OCI-LY1 (cell line): ENCODE measurements around the gene XYLB.

Experiments
- H2AFZ ChIP-seq: fragments of 200-600 bp; sonication (generic), shearing (Covaris generic); 2 replicates; pipeline ENCODE4 v1.6.0; 2014; ENCODE audit warnings: antibody characterized with exemption, mild to moderate bottlenecking, low read length
- H3F3A ChIP-seq: fragments of 200-600 bp; sonication (generic), shearing (Covaris generic); 2 replicates; pipeline ENCODE4 v1.6.0; 2014; ENCODE audit warnings: mild to moderate bottlenecking, antibody characterized with exemption, low read length, moderate library complexity; ENCODE audit not compliant: insufficient read depth
- H3K27ac ChIP-seq: fragments of 200-600 bp; sonication (generic); 2 replicates; pipeline ENCODE4 v1.5.1; 2014; ENCODE audit warnings: low read length, mixed run types, mild to moderate bottlenecking, low read depth; ENCODE audit not compliant: poor library complexity, severe bottlenecking
- H3K27me3 ChIP-seq: fragments of 200-600 bp; sonication (generic); 2 replicates; pipeline ENCODE4 v1.6.0; 2014; ENCODE audit warnings: antibody characterized with exemption, mild to moderate bottlenecking, low read length, moderate library complexity; ENCODE audit not compliant: insufficient read depth
- H3K36me3 ChIP-seq: fragments of 200-600 bp; sonication (generic); 2 replicates; pipeline ENCODE4 v1.6.1; 2014; ENCODE audit warnings: mild to moderate bottlenecking, antibody characterized with exemption, low read length, moderate library complexity, mixed read lengths; ENCODE audit not compliant: insufficient read depth
- H3K4me1 ChIP-seq: fragments of 200-600 bp; sonication (generic); 2 replicates; pipeline ENCODE4 v1.5.1; 2014; ENCODE audit warnings: mild to moderate bottlenecking, low read length, moderate library complexity; ENCODE audit not compliant: insufficient read depth, severe bottlenecking
- H3K4me2 ChIP-seq: fragments of 200-600 bp; sonication (generic), shearing (Covaris generic); 2 replicates; pipeline ENCODE4 v1.6.1; 2014; ENCODE audit warnings: low read length
- H3K4me3 ChIP-seq: fragments of 200-600 bp; sonication (generic); 2 replicates; pipeline ENCODE4 v1.5.1; 2014; ENCODE audit warnings: low read length, low read depth, mild to moderate bottlenecking, mixed read lengths; ENCODE audit not compliant: poor library complexity, severe bottlenecking
- H3K79me2 ChIP-seq: fragments of 200-600 bp; shearing (Covaris generic); 2 replicates; pipeline ENCODE4 v1.6.1; 2016; ENCODE audit warnings: mixed run types, low read length, mixed read lengths; ENCODE audit not compliant: insufficient read depth
- H3K9ac ChIP-seq: fragments of 200-600 bp; sonication (generic), shearing (Covaris generic); 2 replicates; pipeline ENCODE4 v1.6.1; 2014; ENCODE audit warnings: mild to moderate bottlenecking, low read length, mixed read lengths
- H3K9me2 ChIP-seq: fragments of 200-600 bp; sonication (generic), shearing (Covaris generic); 2 replicates; pipeline ENCODE4 v1.6.1; 2014; ENCODE audit warnings: low read depth, mild to moderate bottlenecking, low read length, mixed read lengths
- H3K9me3 ChIP-seq: fragments of 200-600 bp; shearing (Covaris generic); 2 replicates; pipeline ENCODE4 v1.6.1; 2014; ENCODE audit warnings: low read length, mixed read lengths
- H4K20me1 ChIP-seq: fragments of 200-600 bp; sonication (generic), shearing (Covaris generic); 2 replicates; pipeline ENCODE4 v1.6.0; 2016; ENCODE audit warnings: mild to moderate bottlenecking, low read length; ENCODE audit not compliant: insufficient read depth
- EZH2 ChIP-seq: fragments of 200-600 bp; sonication (generic), shearing (Covaris generic); IDR thresholded peaks from 2 replicates; pipeline ENCODE4 v1.8.0; 2017; ENCODE audit warnings: borderline replicate concordance, mixed run types, mild to moderate bottlenecking, antibody characterized with exemption, low read length, moderate library complexity, mixed read lengths
- TF ChIP-seq, protein P1 (sequence below): fragments of 200-600 bp; sonication (generic), shearing (Covaris generic); IDR thresholded peaks from 2 replicates; pipeline ENCODE4 v1.5.1; 2017; ENCODE audit warnings: mild to moderate bottlenecking, antibody characterized with exemption, low read length, moderate library complexity, mixed read lengths

The XYLB gene

DNA sequence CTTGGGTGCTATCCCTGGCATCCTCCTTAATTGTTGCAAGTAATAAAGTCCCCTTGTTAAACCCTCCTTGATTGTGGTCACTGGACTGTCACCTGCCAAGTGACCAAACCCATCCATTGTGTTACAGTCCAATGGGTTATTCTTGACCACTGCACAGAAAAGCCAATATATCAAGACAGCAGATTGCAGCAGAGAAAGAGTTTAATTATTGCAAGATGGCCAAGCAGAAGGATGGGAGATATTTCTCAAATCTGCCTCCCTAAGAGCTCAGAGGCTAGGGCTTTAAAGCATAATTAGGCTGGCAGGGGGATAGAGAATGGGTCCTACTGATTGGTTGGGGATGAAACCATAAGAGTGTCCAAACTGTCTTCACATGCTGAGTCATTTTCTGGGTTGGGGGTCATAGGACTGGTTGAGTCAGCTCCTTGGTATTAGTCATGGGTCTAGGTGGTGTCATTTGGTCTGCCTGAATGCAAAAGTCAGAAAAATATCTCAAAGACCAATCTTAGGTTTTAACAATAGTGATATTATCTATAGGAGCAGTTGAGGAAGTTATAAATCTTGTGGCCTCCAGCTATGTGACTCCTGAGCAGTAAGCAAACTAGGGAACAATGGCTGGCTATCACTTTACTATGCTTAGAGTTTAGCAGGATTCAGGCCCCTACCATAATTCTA is 19.1 kb upstream of the XYLB start:
- Histone ChIP-seq H3K79me2 (no peaks in the 10 kb centered on the region), H2AFZ (no peak overlapping the region), H3K27ac (no peak overlapping the region), H3K36me3 (no peaks in the 10 kb centered on the region), H4K20me1 (no peaks in the 10 kb centered on the region), H3K4me1 (no peaks in the 10 kb centered on the region), H3K4me2 (no peak overlapping the region), H3K9me2 (no peaks in the 10 kb centered on the region), H3K9me3 (no peaks in the 10 kb centered on the region), H3K4me3 (no peak overlapping the region), H3F3A (no peaks in the 10 kb centered on the region), H3K9ac (no peak overlapping the region), H3K27me3 (no peaks in the 10 kb centered on the region; the same call in 1 of the 2 replicates)
- TF ChIP-seq, protein P1, sequence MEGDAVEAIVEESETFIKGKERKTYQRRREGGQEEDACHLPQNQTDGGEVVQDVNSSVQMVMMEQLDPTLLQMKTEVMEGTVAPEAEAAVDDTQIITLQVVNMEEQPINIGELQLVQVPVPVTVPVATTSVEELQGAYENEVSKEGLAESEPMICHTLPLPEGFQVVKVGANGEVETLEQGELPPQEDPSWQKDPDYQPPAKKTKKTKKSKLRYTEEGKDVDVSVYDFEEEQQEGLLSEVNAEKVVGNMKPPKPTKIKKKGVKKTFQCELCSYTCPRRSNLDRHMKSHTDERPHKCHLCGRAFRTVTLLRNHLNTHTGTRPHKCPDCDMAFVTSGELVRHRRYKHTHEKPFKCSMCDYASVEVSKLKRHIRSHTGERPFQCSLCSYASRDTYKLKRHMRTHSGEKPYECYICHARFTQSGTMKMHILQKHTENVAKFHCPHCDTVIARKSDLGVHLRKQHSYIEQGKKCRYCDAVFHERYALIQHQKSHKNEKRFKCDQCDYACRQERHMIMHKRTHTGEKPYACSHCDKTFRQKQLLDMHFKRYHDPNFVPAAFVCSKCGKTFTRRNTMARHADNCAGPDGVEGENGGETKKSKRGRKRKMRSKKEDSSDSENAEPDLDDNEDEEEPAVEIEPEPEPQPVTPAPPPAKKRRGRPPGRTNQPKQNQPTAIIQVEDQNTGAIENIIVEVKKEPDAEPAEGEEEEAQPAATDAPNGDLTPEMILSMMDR = no peak
- no peak for TF ChIP-seq EZH2

DNA sequence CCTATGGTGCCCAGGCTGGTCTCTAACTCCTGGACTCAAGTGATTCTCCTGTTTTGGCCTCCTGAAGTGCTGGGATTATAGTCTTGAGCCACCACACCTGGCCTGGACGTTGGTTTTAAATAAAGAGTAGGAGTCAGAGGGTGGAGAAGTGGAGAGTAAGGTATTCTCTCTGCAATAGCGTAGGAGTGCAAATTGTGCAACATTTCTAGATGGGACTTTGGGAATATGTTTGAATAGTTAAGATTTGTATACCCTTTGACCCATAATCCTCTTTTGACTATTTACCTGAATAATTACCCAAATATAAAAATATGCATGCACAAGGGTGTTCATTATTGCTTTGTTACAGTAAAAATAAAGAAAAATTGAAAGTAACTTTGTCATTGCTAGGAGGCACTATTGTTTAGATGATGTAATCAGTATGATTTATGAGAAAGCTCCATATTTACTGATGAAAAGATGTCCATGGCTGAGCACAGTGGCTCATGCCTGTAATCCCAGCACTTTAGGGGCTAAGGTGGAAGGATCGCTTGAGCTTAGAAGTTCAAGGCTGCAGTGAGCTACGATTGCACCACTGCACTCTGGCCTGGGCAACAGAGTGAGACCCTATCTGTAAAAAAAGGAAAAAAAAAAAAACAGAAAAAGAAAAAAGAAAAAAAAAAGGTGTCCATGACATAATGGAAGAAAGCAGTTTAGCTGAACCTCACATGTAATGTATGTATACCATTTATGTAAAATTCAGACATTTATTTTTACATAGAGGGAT is 15.1 kb upstream of the XYLB start:
- Histone ChIP-seq H4K20me1 (no peaks in the 10 kb centered on the region), H3F3A (no peaks in the 10 kb centered on the region), H3K27me3 (no peaks in the 10 kb centered on the region), H3K9ac (no peak overlapping the region), H3K4me1 (no peaks in the 10 kb centered on the region), H2AFZ (no peak overlapping the region), H3K27ac (no peak overlapping the region), H3K9me2 (no peaks in the 10 kb centered on the region), H3K79me2 (no peaks in the 10 kb centered on the region), H3K36me3 (no peaks in the 10 kb centered on the region), H3K4me3 (no peak overlapping the region), H3K9me3 (no peaks in the 10 kb centered on the region), H3K4me2 (no peak overlapping the region)
- no peak for TF ChIP-seq EZH2
- TF ChIP-seq, protein P1 = no peak

DNA sequence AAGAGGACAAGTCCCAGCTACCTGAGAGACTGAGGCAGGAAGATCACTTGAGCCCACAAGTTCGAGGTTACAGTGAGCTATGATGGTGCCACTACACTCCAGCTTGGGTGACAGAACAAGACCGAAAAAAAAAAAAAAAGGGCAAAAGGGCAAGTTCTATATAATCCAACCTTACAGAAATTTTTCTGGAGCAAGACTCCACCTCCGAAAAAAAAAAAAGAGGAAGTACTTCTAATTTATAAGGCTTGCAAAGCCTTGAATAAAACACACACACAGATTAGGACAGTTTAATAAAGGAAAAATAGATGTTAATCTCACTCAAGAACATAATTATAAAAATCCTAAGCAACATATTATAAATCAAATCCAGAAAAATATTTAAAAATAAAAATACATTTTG is 14.4 kb upstream of the XYLB start:
- Histone ChIP-seq H4K20me1 (no peaks in the 10 kb centered on the region), H3K27ac (no peak overlapping the region), H3K9me3 (no peaks in the 10 kb centered on the region), H3K27me3 (no peaks in the 10 kb centered on the region), H3K9me2 (no peaks in the 10 kb centered on the region), H3K4me3 (no peak overlapping the region), H3F3A (no peaks in the 10 kb centered on the region), H2AFZ (no peak overlapping the region), H3K4me1 (no peaks in the 10 kb centered on the region), H3K79me2 (no peaks in the 10 kb centered on the region), H3K9ac (no peak overlapping the region), H3K36me3 (no peaks in the 10 kb centered on the region), H3K4me2 (no peak overlapping the region)
- no peak for TF ChIP-seq EZH2
- TF ChIP-seq, protein P1 = no peak
